GM11168 (cell line): ENCODE measurements around the gene CR1L.
"Not testable (repeated sequence)": the region's sequence is repeated elsewhere in the genome, so short reads cannot be mapped to it uniquely, and the experiment has no call there.

Experiments
- in situ Hi-C: fragments of 300-500 bp; cut with MboI; formaldehyde crosslinking; loops from one replicate; pipeline ENCODE4 v1.12.0; 2022; ENCODE audit warnings: low sequenced_read_pairs; ENCODE audit not compliant: unreplicated experiment

CR1L gene

DNA sequence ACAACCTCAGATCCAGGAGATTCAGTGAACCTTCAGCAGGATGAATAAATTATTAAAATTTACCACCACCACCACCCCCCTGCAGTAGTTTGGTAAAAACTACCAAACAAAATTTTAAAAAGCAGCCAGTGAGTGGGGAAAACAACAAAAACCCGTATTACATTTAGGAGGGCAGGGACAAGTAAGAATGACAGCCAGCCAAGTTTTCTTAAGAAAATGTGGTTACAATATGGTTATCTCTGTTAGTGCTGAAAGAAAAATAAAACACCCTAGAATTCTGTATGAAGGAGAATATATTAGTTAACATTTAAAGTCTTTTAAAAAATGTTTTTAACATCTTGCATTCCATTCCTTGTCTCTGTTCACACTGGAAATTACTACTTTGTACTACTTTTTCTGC, 121.6 kb downstream of the CR1L start:
- in situ Hi-C loops: no loop called here

DNA sequence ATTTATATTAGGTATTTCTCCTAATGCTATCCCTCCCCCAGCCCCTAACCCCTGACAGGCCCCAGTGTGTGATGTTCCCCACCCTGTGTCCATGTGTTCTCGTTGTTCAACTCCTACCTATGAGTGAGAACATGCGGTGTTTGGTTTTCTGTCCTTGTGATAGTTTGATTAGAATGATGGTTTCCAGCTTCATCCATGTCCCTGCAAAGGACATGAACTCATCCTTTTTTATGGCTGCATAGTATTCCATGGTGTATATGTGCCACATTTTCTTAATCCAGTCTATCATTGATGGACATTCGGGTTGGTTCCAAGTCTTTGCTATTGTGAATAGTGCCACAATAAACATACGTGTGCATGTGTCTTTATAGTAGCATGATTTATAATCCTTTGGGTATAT, 125.6 kb downstream of the CR1L start:
- in situ Hi-C loops: not testable (repeated sequence)
